Measurements from ENCODE around the gene GPR151.

GPR151 gene

DNA sequence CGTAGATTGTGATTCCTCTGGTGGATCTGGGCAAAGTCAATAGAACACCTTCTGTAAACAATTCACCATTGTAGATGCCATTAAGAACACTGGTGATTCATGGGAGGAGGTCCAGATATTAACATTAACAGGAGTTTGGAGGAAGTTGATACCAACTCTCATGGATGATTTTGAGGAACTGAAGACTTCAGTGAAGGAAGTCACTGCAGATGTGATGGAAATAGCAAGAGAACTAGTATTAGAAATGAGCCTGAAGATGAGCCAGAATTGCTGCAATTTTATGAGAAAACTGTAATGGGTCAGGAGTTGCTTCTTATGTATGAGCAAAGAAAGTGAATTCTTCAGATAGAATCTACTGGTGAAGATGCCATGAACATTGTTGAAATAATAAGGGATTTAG is 41.9 kb downstream of the GPR151 start:
- Histone ChIP-seq H4K20me1 (ENCODE audit: low read depth, low read length) (peaks cover 12% of the 10 kb centered on the region; the same call in 1 of the 2 replicates), H3K27me3 (ENCODE audit: low read length) (no peaks in the 10 kb centered on the region), H2AFZ (ENCODE audit: low read depth, low read length, severe bottlenecking) (no peak overlapping the region), H3K4me3 (ENCODE audit: insufficient read depth, low read length, poor library complexity, severe bottlenecking) (no peak overlapping the region), H3F3A (ENCODE audit: insufficient read depth) (no peaks in the 10 kb centered on the region), H3K9me2 (replicated peaks; ENCODE audit: insufficient read depth, low read length) (no peaks in the 10 kb centered on the region), H3K36me3 (ENCODE audit: low read length) (peaks cover 61% of the 10 kb centered on the region), H3K9ac (ENCODE audit: low read length) (no peak overlapping the region), H3K79me2 (ENCODE audit: insufficient read depth, low read length) (peaks cover 9% of the 10 kb centered on the region), H3K27ac (ENCODE audit: low read depth, low read length) (no peak overlapping the region), H3K4me2 (ENCODE audit: low read depth, low read length, poor library complexity, severe bottlenecking) (no peak overlapping the region), H3K9me3 (ENCODE audit: insufficient read depth, low read length) (no peaks in the 10 kb centered on the region)
- TF ChIP-seq CTCF (IDR thresholded peaks at IDR 0.05; ENCODE audit: insufficient read depth, low read length, poor library complexity, severe bottlenecking), result no peak
- no peak for TF ChIP-seq EZH2phosphoT487 (conservative IDR thresholded peaks at IDR 0.05; ENCODE audit: low read length)

DNA sequence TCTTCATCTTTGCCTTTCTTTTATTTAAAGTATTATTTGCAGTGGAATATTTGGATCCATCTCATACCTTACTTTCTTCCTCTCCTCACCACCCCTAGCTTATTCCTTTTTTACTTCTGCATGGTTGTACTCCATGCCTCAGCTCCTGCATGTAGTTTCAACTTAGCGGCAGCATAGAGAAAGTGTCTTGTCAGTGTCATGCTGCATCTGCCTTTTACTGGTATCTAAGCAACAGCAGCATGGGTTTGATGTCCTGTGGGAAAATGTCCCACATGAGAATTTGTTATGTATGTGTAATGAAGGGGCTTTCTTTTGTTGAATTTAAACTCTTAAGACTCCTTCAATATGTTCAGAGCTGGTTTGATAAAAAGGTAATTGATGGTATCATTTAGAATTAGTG is 48.2 kb downstream of the GPR151 start:
- Histone ChIP-seq H3K4me3 (ENCODE audit: insufficient read depth, low read length, poor library complexity, severe bottlenecking) (no peak overlapping the region), H3F3A (ENCODE audit: insufficient read depth) (peaks cover 30% of the 10 kb centered on the region), H2AFZ (ENCODE audit: low read depth, low read length, severe bottlenecking) (no peak overlapping the region), H3K27ac (ENCODE audit: low read depth, low read length) (no peak overlapping the region), H4K20me1 (ENCODE audit: low read depth, low read length) (peaks cover 37% of the 10 kb centered on the region), H3K36me3 (ENCODE audit: low read length) (peaks cover 83% of the 10 kb centered on the region), H3K9me3 (ENCODE audit: insufficient read depth, low read length) (no peaks in the 10 kb centered on the region), H3K79me2 (ENCODE audit: insufficient read depth, low read length) (peaks cover 56% of the 10 kb centered on the region), H3K9ac (ENCODE audit: low read length) (no peak overlapping the region), H3K9me2 (replicated peaks; ENCODE audit: insufficient read depth, low read length) (no peaks in the 10 kb centered on the region), H3K27me3 (ENCODE audit: low read length) (no peaks in the 10 kb centered on the region), H3K4me2 (ENCODE audit: low read depth, low read length, poor library complexity, severe bottlenecking) (no peak overlapping the region)
- TF ChIP-seq EZH2phosphoT487 (conservative IDR thresholded peaks at IDR 0.05; ENCODE audit: low read length), result no peak
- no peak for TF ChIP-seq CTCF (IDR thresholded peaks at IDR 0.05; ENCODE audit: insufficient read depth, low read length, poor library complexity, severe bottlenecking)

DNA sequence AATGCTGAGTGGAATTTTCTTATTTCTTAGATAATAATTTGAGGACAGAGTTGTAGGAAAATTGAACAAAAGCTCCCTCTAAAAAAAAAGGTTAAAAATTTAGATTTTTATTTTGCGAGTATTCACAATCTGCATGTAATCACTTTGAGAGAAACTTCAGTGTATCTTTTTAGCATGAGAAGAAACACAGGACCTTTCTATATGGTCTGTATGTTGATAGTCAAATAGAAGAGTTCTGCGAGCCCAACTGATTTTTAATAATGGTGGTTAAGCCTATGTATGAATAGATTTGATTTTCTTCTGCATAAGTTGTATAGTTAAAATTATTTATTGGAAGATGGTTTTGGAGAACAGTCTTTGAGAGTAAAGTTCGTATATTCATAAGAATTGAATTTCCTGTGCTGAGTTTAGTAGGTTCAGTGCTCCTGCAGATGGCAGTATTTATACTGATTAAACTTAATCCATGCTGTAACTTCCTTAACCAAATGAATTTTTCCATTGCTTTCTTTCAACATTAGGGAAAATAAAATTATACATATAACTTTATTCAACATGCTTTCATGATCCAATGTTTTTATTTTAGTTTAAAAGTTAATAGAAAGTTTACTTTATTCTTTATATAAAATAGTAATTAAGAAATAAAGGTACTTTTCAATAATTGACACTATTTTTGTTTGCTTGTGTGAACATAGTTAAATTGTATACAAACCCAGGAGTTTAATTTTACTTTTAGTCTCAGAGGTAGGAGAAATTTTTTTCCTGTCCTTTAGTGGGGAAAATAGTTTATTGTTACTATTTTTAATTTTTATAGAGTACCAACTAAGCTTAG is 49.3 kb downstream of the GPR151 start:
- Histone ChIP-seq H3K79me2 (ENCODE audit: insufficient read depth, low read length) (peaks cover 66% of the 10 kb centered on the region), H3K4me2 (ENCODE audit: low read depth, low read length, poor library complexity, severe bottlenecking) (no peak overlapping the region), H4K20me1 (ENCODE audit: low read depth, low read length) (peaks cover 47% of the 10 kb centered on the region), H2AFZ (ENCODE audit: low read depth, low read length, severe bottlenecking) (no peak overlapping the region), H3K4me3 (ENCODE audit: insufficient read depth, low read length, poor library complexity, severe bottlenecking) (no peak overlapping the region), H3K9me2 (replicated peaks; ENCODE audit: insufficient read depth, low read length) (no peaks in the 10 kb centered on the region), H3K27ac (ENCODE audit: low read depth, low read length) (no peak overlapping the region), H3K36me3 (ENCODE audit: low read length) (peaks cover 87% of the 10 kb centered on the region), H3K9me3 (ENCODE audit: insufficient read depth, low read length) (no peaks in the 10 kb centered on the region), H3K27me3 (ENCODE audit: low read length) (no peaks in the 10 kb centered on the region), H3K9ac (ENCODE audit: low read length) (no peak overlapping the region), H3F3A (ENCODE audit: insufficient read depth) (peaks cover 31% of the 10 kb centered on the region)
- peak; percentile 18 for TF ChIP-seq CTCF (IDR thresholded peaks at IDR 0.05; ENCODE audit: insufficient read depth, low read length, poor library complexity, severe bottlenecking)
- TF ChIP-seq EZH2phosphoT487 (conservative IDR thresholded peaks at IDR 0.05; ENCODE audit: low read length), result no peak

All from SU-DHL-6 (cell line).